Neural progenitor cell (in vitro differentiated cells): Measurements from ENCODE around the gene NXNL2.

Experiments used
- EZH2 ChIP-seq: fragments of 200-600 bp; sonication (generic); IDR thresholded peaks from 2 replicates; pipeline ENCODE4 v1.6.1; 2017; ENCODE audit warnings: antibody characterized with exemption, mild to moderate bottlenecking, moderate library complexity
- TF ChIP-seq, protein P1 (sequence below): fragments of 200-600 bp; sonication (generic); IDR thresholded peaks from 2 replicates; pipeline ENCODE4 v1.5.1; 2017; ENCODE audit warnings: antibody characterized with exemption, mild to moderate bottlenecking

DNA sequence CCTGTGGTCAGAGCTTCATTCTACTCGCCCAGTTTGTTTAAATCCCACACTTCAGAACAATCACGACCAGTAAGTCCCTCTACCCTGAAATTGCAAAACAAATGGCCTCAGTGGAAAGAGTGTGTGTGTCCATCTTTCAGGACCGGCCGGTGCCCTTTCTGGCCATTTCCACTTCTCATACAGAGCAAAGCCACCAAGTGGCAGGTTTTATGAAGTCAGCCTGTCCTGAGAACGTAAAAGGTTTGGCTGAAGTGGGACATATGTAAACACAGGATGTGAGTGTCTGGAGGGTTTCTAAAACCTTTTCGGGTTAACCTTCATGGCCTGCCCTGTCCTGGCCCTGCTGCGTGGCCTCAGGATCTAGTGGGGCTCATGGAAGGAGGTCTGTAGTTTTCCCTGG, 24.7 kb downstream of the NXNL2 start:
- TF ChIP-seq, protein P1, sequence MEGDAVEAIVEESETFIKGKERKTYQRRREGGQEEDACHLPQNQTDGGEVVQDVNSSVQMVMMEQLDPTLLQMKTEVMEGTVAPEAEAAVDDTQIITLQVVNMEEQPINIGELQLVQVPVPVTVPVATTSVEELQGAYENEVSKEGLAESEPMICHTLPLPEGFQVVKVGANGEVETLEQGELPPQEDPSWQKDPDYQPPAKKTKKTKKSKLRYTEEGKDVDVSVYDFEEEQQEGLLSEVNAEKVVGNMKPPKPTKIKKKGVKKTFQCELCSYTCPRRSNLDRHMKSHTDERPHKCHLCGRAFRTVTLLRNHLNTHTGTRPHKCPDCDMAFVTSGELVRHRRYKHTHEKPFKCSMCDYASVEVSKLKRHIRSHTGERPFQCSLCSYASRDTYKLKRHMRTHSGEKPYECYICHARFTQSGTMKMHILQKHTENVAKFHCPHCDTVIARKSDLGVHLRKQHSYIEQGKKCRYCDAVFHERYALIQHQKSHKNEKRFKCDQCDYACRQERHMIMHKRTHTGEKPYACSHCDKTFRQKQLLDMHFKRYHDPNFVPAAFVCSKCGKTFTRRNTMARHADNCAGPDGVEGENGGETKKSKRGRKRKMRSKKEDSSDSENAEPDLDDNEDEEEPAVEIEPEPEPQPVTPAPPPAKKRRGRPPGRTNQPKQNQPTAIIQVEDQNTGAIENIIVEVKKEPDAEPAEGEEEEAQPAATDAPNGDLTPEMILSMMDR: no peak
- TF ChIP-seq EZH2: no peak
